ENCODE measurements around the gene KCTD17.

- TF ChIP-seq CTCF (IDR thresholded peaks at IDR 0.05) (no peak), POLR2A (IDR thresholded peaks at IDR 0.05) (no peak)
These were observed 40.5 kb downstream of the KCTD17 start for GRCh38 chr22:37091994-37092393.

All from Peyer's patch (tissue), 4 donors.